GM19467 (cell line): Measurements from ENCODE around the gene TRAK1.

Source experiments
- ATAC-seq: cut with Tn5 transposase; IDR thresholded peaks from one replicate; pipeline ENCODE4 v1.9.1; 2021; ENCODE audit warnings: mild to moderate bottlenecking, moderate library complexity; ENCODE audit not compliant: unreplicated experiment

The TRAK1 gene

DNA sequence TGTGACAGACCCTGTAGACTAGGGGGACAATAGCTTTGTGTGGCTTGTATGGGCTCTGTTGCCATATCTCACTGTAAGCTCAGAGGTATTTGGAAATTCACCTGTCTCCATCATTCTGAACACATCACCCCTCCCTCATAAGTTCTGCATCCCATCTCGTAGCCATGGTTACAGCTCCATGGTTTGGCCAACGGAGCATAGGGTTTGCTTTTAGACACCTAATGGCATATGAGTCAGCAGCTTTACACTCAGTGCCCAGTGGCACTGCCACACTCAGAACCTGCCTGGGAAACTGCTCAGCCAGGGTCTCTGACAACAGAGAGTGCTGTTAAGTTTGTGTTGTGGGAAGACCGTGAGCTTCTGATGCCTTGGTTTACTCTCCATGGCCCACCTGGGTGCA is 107.6 kb downstream of the TRAK1 start:
- ATAC-seq = no peak

DNA sequence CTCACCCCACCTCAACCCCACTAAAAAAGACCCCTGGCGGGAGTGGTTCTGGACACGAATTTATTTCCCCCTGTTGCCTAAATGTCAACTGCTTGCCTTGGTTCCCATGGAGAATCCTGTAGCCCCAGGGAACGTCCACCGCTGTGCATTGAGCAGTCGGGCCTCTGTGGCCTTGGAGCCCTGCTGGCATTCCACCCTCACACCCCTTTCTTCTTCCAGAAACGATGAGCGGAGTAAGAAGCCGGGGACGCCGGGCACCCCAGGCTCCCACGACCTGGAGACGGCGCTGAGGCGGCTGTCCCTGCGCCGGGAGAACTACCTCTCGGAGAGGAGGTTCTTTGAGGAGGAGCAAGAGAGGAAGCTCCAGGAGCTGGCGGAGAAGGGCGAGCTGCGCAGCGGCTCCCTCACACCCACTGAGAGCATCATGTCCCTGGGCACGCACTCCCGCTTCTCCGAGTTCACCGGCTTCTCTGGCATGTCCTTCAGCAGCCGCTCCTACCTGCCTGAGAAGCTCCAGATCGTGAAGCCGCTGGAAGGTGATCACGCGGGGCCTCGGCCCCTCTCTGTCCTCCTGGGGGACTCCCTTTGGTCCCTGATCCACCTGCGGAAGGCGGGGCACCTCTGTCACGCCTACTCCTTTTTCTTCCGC is 111.2 kb downstream of the TRAK1 start:
- no peak for ATAC-seq

DNA sequence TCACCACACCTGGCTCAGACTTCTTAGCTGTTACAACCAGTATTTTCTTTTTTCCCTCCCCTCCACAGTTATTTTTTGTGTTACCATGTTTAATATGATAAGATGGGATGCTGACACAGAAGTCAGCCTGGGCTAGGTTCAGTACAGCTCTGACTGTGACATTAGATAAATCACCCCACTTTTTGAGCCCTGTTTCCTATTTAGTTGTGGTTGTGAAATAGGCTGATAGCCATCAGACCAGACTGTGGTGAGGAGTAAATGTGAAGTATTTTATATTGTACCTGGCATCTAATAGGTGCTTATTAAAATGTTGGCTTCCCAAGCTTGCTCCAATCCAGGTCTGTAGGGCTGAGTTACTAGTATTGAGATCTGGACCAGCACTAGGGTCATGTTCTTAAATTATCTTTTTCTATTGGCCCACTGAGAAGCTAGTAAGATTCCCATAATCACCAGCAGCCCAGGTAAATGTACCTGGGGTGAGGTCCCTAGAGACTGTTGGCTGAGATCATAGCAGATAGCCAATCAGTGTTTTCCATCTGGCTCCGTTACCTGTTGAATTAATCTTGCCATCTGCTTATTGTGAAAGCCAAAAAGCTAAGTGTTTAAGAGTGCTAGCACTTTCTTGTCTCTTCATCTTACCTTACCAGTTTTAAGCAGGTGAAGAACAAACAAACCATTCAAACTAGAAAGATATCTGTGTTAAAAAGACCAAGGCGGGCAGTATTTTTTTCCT is 113.9 kb downstream of the TRAK1 start:
- ATAC-seq = no peak

DNA sequence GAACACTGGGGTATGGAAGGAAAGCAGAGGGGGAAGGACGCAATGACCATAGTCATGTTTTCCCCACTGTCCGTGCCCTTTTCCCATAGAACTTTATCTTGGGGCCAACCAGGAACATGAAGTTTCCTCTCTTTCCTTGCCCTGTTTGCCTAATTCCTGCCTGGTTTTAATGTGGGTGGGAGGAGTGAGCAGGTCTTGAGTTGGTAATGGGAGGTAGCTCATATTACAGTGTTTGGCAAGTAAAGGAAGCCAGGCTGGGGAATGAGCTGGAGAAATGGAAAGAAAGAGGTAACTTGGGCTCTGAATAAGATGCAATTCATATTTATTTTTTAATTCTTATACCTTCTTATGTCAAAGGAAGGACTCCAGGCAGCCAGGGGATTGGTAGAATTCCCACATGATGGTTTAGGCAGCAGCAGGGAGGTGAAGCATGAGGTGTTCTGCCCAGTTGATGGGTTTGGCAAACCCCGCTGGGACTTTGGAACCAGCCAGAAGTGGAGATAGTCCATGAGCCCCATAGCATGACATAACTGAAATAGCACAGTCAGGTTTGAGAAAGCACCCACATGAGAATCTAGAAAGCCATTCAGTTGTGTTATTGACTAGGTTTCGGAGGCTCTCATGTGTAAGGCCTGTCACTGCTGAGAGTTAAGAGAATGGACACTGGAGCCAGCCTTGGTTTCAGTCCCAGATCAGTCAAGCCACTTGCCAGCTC is 114.8 kb downstream of the TRAK1 start:
- no peak for ATAC-seq

DNA sequence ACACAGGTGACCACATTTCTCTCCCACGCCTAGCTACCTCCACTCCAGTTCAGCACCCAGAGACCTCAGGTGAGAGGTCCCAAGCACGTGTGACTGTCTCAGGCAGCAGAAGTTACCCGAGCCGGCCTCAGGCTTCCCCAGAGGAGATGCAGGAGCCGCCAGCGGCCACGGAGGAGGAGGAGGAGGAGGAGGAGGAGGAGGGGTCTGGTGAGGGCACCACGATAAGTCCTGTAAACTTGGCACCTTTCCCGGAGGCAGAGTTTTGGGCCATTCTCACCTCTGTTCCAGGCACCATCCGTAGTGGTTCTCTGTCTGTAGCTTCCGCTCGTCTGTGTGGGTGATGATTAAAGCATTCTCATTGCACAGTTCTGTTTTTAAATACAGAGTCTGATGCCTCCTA is 118.8 kb downstream of the TRAK1 start:
- no peak for ATAC-seq

- ATAC-seq = no peak
These were observed 119.6 kb downstream of the TRAK1 start for GRCh38 chr3:42210726-42211125.

- ATAC-seq = peak; percentile 63
These were observed 122.3 kb downstream of the TRAK1 start for GRCh38 chr3:42213417-42213816.

DNA sequence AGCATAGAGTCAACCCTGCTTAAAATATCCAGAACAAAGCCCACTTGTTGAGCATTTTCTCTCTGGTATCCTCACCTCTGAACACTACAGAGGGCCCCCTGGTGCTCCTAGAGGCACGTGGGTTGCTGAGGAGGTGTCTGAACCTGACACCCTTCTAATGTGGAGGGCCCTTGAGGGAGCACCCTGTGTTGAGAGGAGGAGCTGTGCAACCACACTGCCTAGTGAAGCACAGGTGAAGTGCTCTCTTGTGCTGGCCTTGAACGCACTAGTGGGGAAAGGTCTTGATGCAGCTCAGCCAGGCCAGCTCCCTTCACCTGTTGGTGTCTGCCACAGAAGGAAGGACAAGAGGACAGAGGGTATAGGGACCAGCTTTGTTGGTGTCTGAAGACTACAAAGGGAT is 122.9 kb downstream of the TRAK1 start:
- no peak for ATAC-seq

GRCh38 chr3:42214565-42215283 is 123.6 kb downstream of the TRAK1 start:
- ATAC-seq = no peak

GRCh38 chr3:42216302-42216701 is 125.1 kb downstream of the TRAK1 start:
- peak; percentile 77 for ATAC-seq

DNA sequence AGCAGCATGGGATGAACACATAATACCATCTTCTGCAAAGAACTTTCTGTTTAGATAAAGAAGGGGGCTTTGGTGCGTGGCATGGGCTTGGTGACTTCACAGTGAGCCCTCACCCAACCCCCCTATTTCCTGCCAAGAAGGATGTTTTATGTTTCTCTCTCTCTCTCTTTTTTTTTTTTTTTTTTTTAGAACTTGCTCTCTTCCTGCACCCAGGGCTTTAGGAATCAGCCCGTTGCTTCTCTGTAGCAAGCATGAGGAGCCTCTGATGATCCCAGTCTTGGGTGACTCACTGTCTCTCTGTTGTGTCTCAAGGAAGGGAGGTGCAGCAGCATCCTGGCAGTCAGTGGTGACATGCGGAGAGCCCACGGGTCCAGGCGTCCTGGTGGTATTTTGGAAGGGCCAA is 125.8 kb downstream of the TRAK1 start:
- no peak for ATAC-seq

DNA sequence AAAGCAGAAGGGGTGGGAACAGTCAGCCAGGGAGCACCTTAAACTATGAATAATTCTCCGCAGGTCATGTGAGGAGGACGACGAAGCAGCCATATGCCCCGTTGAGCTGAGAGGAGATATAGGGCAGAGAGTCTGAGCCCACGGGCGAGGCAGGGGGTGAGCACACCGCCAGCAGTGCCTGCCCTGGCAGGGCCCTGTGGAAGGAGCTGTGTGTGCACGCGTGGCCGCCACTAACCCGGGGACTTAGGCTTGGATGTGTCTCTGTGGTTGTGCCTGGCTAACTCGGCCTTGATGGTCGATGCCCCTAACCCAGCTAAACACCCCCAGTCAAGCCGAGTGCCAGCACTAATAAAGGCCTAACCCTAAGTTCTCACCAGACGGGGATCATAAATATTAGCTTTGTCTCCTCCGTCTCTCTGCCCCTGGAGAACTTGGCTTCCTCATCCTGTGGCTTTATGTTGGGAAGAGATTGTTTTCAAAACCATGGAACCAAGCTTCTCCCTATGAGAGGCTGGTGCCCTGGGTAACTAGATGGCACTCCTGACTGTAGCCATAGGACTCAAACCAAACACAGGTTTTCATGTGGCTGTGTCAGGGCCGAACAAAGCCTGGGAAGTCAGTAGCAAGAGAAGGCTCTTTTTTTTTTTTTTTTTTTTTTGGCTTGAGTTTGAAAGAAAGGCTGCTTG is 129.4 kb downstream of the TRAK1 start:
- ATAC-seq = no peak

DNA sequence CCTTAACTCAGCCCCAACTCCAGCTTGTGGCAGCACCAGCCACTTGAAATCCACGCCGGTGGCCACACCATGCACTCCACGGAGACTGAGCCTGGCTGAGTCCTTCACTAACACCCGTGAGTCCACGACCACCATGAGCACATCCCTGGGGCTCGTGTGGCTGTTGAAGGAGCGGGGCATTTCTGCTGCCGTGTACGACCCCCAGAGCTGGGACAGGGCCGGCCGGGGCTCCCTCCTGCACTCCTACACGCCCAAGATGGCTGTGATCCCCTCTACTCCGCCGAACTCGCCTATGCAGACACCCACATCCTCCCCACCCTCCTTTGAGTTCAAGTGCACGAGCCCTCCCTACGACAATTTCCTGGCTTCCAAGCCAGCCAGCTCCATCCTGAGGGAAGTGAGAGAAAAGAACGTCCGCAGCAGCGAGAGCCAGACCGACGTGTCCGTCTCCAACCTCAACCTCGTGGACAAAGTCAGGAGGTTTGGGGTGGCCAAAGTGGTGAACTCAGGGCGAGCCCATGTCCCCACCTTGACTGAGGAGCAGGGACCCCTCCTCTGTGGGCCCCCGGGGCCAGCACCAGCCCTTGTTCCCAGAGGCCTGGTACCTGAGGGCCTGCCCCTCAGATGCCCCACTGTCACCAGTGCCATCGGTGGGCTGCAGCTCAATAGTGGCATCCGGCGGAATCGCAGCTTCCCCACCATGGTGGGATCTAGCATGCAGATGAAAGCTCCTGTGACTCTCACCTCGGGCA is 132.0 kb downstream of the TRAK1 start:
- no peak for ATAC-seq

DNA sequence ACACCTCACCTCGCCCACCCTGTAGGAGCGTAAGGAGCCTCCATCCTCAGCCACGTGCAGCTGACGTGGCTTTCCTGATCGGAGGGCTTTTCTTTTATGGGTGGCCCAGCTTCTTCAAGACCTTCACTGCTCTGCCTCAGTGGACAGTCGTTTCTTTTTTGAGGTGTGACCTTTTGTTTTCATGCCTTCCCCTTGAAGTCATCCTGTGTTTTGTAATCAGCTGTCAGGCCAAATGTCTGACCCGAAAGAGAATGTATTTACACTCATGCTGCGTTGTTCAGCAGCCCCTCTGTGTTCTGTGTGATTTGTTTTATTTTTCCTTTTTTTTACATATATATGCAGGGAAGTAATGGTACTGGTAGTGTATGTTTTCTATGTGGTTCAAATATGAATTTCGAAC is 133.0 kb downstream of the TRAK1 start:
- no peak for ATAC-seq

DNA sequence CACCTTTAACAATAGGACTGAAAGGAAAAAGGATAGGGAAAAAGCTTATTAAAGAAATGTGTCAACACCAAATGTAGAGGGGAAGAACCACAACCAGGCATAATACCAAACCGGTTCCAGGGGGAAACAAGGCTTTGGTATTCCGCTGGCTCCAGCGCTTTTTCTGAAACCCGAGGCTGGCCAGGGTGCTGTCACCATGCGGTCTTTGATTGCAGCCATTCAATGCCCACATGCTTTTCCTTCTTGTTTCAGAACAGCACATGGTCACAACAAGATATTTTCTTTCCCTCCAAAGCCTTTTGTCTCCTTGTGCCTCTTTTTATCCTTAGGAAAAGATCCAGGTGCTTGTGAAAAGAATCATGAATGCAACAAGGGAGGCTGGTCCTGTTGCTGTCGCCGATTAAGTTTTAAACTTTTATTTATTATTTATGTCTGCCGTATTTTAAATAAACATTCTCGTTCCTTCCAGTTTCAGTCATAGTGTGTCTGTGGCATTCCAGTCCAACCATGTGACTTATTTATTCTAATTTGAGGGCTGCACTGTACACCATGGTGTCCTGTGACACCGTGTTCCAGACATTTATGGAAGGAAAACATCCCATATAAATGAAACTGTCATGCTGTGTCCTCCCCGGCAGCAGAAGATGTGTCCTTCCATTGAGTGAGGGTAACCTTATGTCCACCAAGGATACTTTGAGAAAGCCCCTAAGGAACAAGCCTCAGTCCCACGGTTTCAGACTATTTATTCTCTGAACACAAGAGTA is 133.7 kb downstream of the TRAK1 start:
- ATAC-seq = no peak

- no peak for ATAC-seq
These were observed 134.6 kb downstream of the TRAK1 start for GRCh38 chr3:42225486-42226363.

- no peak for ATAC-seq
These were observed 135.6 kb downstream of the TRAK1 start for GRCh38 chr3:42226470-42227425.
